ENCODE results near the gene PAQR8. TPM values are rescaled to one million over a fixed set of nuclear protein-coding genes. Genes with fewer than 3 reads are reported as not detected.

PAQR8 gene
- total RNA-seq, 1 donor from 2014 or later, result 1.5 TPM

- Histone ChIP-seq H3K36me3 (ENCODE audit: insufficient read depth, low read length) (no peaks in the 10 kb centered on the region), H3K4me2 (ENCODE audit: low read length) (no peak overlapping the region), H3K27me3 (ENCODE audit: insufficient read depth, low read length) (no peaks in the 10 kb centered on the region), H3K9me3 (ENCODE audit: insufficient read depth, low read depth, low read length) (no peaks in the 10 kb centered on the region), H2AFZ (ENCODE audit: low read depth, low read length) (no peak overlapping the region), H3K27ac (ENCODE audit: low read depth, low read length) (no peak overlapping the region), H3K4me3 (ENCODE audit: insufficient read depth, low read depth, low read length) (no peak overlapping the region), H3K9ac (ENCODE audit: low read length) (no peak overlapping the region), H3K4me1 (ENCODE audit: insufficient read depth, low read length) (peaks cover 11% of the 10 kb centered on the region), H3K79me2 (ENCODE audit: insufficient read depth, low read length) (no peaks in the 10 kb centered on the region), H4K20me1 (ENCODE audit: insufficient read depth, low read length) (no peaks in the 10 kb centered on the region)
- H3K27me3 Mint-ChIP-seq (ENCODE audit: low read depth, unreplicated experiment), result peaks cover 4% of the 10 kb centered on the region
- FAIRE-seq, result no peak
- peaks cover 7% of the 10 kb centered on the region for H3K4me1 Mint-ChIP-seq (ENCODE audit: low read depth, unreplicated experiment)
- no peaks in the 10 kb centered on the region for H3K36me3 Mint-ChIP-seq (ENCODE audit: low read depth, unreplicated experiment)
- H3K4me3 Mint-ChIP-seq (ENCODE audit: unreplicated experiment), result no peak overlapping the region
- DNase-seq (ENCODE audit: low read depth), result no peak
- H3K9me3 Mint-ChIP-seq (ENCODE audit: unreplicated experiment), result no peaks in the 10 kb centered on the region
- TF ChIP-seq CTCF (IDR thresholded peaks at IDR 0.05; ENCODE audit: insufficient read depth, low read depth, low read length), result no peak
- no peak for TF ChIP-seq EZH2 (IDR thresholded peaks at IDR 0.05; ENCODE audit: insufficient read depth, low read length)
- H3K27ac Mint-ChIP-seq (ENCODE audit: unreplicated experiment), result no peak overlapping the region
These were observed 14.1 kb upstream of the PAQR8 start for GRCh38 chr6:52347818-52348217.

- Mint-ChIP-seq H3K36me3 (ENCODE audit: low read depth, unreplicated experiment) (no peaks in the 10 kb centered on the region), H3K27me3 (ENCODE audit: low read depth, unreplicated experiment) (peaks cover 6% of the 10 kb centered on the region), H3K4me1 (ENCODE audit: low read depth, unreplicated experiment) (peaks cover 8% of the 10 kb centered on the region), H3K4me3 (ENCODE audit: unreplicated experiment) (no peak overlapping the region), H3K27ac (ENCODE audit: unreplicated experiment) (peak overlapping the region; percentile 87), H3K9me3 (ENCODE audit: unreplicated experiment) (no peaks in the 10 kb centered on the region)
- TF ChIP-seq CTCF (IDR thresholded peaks at IDR 0.05; ENCODE audit: insufficient read depth, low read depth, low read length) (no peak), EZH2 (IDR thresholded peaks at IDR 0.05; ENCODE audit: insufficient read depth, low read length) (no peak)
- FAIRE-seq (no peak), DNase-seq (ENCODE audit: low read depth) (no peak)
- H3K36me3 ChIP-seq (ENCODE audit: insufficient read depth, low read length), result no peaks in the 10 kb centered on the region
- H3K4me2 ChIP-seq (ENCODE audit: low read length), result peak overlapping the region; percentile 82
- peak overlapping the region; percentile 60 for H3K9ac ChIP-seq (ENCODE audit: low read length)
- H3K9me3 ChIP-seq (ENCODE audit: insufficient read depth, low read depth, low read length), result no peaks in the 10 kb centered on the region
- H3K4me3 ChIP-seq (ENCODE audit: insufficient read depth, low read depth, low read length), result no peak overlapping the region
- peak overlapping the region; percentile 73 for H3K27ac ChIP-seq (ENCODE audit: low read depth, low read length)
- H2AFZ ChIP-seq (ENCODE audit: low read depth, low read length), result peak overlapping the region; percentile 46
- no peaks in the 10 kb centered on the region for H3K27me3 ChIP-seq (ENCODE audit: insufficient read depth, low read length)
- H3K4me1 ChIP-seq (ENCODE audit: insufficient read depth, low read length), result peaks cover 14% of the 10 kb centered on the region
- H3K79me2 ChIP-seq (ENCODE audit: insufficient read depth, low read length), result no peaks in the 10 kb centered on the region
- H4K20me1 ChIP-seq (ENCODE audit: insufficient read depth, low read length), result no peaks in the 10 kb centered on the region
These were observed 10.1 kb upstream of the PAQR8 start for GRCh38 chr6:52351879-52352238.

- Histone ChIP-seq H2AFZ (ENCODE audit: low read depth, low read length) (peak overlapping the region; percentile 46), H3K27ac (ENCODE audit: low read depth, low read length) (peak overlapping the region; percentile 73), H3K79me2 (ENCODE audit: insufficient read depth, low read length) (no peaks in the 10 kb centered on the region), H3K4me2 (ENCODE audit: low read length) (peak overlapping the region; percentile 82), H3K36me3 (ENCODE audit: insufficient read depth, low read length) (no peaks in the 10 kb centered on the region), H3K4me3 (ENCODE audit: insufficient read depth, low read depth, low read length) (no peak overlapping the region), H3K9ac (ENCODE audit: low read length) (peak overlapping the region; percentile 60), H3K4me1 (ENCODE audit: insufficient read depth, low read length) (peaks cover 14% of the 10 kb centered on the region), H3K27me3 (ENCODE audit: insufficient read depth, low read length) (no peaks in the 10 kb centered on the region), H4K20me1 (ENCODE audit: insufficient read depth, low read length) (no peaks in the 10 kb centered on the region), H3K9me3 (ENCODE audit: insufficient read depth, low read depth, low read length) (no peaks in the 10 kb centered on the region)
- Mint-ChIP-seq H3K27ac (ENCODE audit: unreplicated experiment) (peak overlapping the region; percentile 87), H3K4me1 (ENCODE audit: low read depth, unreplicated experiment) (peaks cover 8% of the 10 kb centered on the region), H3K9me3 (ENCODE audit: unreplicated experiment) (no peaks in the 10 kb centered on the region), H3K4me3 (ENCODE audit: unreplicated experiment) (peak overlapping the region; percentile 55), H3K27me3 (ENCODE audit: low read depth, unreplicated experiment) (peaks cover 4% of the 10 kb centered on the region), H3K36me3 (ENCODE audit: low read depth, unreplicated experiment) (no peaks in the 10 kb centered on the region)
- peak; percentile 93 for DNase-seq (ENCODE audit: low read depth)
- TF ChIP-seq CTCF (IDR thresholded peaks at IDR 0.05; ENCODE audit: insufficient read depth, low read depth, low read length), result no peak
- peak; percentile 81 for FAIRE-seq
These were observed 9.5 kb upstream of the PAQR8 start for GRCh38 chr6:52352239-52353018.
